ENCODE results near the gene PURB. TPM values are rescaled to one million over a fixed set of nuclear protein-coding genes. Genes with fewer than 3 reads are reported as not detected.

PURB gene
- total RNA-seq, 4 donors from 2014 or later: 35.0 to 54.3 (median 45.7) TPM

- no peaks in the 10 kb centered on the region for H3K9me3 ChIP-seq
- H3K27me3 ChIP-seq: no peaks in the 10 kb centered on the region
- H3K4me3 ChIP-seq: no peak overlapping the region
- no peak overlapping the region for H3K27ac ChIP-seq
- peak; percentile 91 for ATAC-seq
- WGBS, 2 donors (ENCODE audit: low coverage in 1 of 2): 54 to 77% methylated on average over 6 to 9 of the region's 14 CpGs
- no peaks in the 10 kb centered on the region for H3K36me3 ChIP-seq
- TF ChIP-seq EP300 (IDR thresholded peaks at IDR 0.05): no peak
- TF ChIP-seq CTCF (IDR thresholded peaks at IDR 0.05): peak; percentile 73 to 92 (median 88)
- no peak for TF ChIP-seq POLR2AphosphoS5 (IDR thresholded peaks at IDR 0.05)
- H3K4me1 ChIP-seq: peaks cover 0 to 6% (median 4%) of the 10 kb centered on the region in 3 donors
Observed at GRCh38 chr7:44921607-44922350, 36.4 kb upstream of the PURB start.

DNA sequence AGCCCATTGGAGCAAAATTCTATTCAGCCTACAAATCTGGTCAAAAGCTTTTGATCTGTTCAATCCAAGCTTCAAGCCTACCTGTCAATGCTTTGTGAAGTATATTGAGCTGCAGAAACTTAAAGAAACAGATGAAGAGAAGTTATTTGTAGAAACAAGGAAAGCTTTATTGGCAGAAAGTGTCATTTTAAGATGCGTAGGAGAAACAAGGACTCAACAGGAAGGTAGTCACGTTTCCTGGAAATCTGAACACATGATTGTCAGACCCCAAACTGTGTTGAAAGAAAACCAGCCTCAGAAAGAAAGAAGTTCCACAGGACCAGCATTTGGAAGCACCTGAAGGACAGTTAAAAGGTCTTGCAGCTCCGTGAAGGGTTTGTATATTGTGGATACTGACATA lies 34.8 kb upstream of the PURB start:
- 81 to 89% methylated on average over 3 of the region's 3 CpGs for WGBS, 2 donors (ENCODE audit: low coverage in 1 of 2)
- H3K4me3 ChIP-seq: no peak overlapping the region

DNA sequence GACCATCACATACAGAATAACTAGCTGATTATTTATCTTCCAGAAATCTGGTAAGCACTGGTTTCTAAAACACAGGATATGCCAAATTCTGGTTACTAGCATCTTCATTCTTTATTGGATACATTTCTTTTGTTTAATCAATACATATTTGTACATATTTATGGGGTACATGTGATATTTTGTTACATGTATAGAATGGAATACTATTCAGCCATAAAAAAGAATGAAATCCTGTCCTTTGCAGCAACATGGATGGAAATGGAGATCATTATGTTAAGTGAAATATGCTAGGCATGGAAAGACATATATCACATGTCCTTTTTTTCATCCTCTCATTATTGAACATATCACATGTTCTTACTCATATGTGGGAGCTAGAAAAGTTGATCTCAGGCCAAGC lies 32.7 kb upstream of the PURB start:
- Histone ChIP-seq H3K4me1 (peaks cover 0 to 6% (median 4%) of the 10 kb centered on the region in 3 donors), H3K9me3 (no peaks in the 10 kb centered on the region)
- no peak for TF ChIP-seq CTCF (IDR thresholded peaks at IDR 0.05)
- no peak for TF ChIP-seq EP300 (IDR thresholded peaks at IDR 0.05)
- TF ChIP-seq POLR2AphosphoS5 (IDR thresholded peaks at IDR 0.05): no peak
- no peak for TF ChIP-seq POLR2A (IDR thresholded peaks at IDR 0.05)

More for the DNA sequence above, 34.8 kb upstream of the PURB start:
- Histone ChIP-seq H3K9me3 (no peaks in the 10 kb centered on the region), H3K4me1 (peaks cover 0 to 6% (median 4%) of the 10 kb centered on the region in 3 donors), H3K27ac (no peak overlapping the region), H3K27me3 (no peaks in the 10 kb centered on the region), H3K36me3 (no peaks in the 10 kb centered on the region)
- ATAC-seq: no peak
- TF ChIP-seq EP300 (IDR thresholded peaks at IDR 0.05) (no peak), POLR2A (IDR thresholded peaks at IDR 0.05) (no peak), CTCF (IDR thresholded peaks at IDR 0.05) (no peak), POLR2AphosphoS5 (IDR thresholded peaks at IDR 0.05) (no peak)

DNA sequence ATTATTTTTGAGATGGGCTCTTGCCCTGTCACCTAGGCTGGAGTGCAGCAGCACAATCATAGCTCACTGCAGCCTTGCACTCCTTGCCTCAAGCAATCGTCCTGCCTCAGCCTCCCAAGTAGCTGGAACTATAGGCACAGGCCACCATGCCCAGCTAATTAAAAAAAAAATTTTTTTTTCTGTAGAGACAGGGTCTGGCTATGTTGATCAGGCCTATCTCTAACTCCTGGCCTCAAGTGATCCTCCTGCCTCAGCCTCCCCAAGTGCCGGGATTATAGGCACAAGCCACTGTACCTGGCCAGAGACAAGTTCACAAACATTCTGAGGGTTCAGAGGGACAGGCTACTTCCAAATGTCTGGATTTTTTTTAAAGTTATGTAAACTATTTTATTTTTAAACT lies 32.1 kb upstream of the PURB start:
- ATAC-seq: no peak
- Histone ChIP-seq H3K36me3 (no peaks in the 10 kb centered on the region), H3K9me3 (no peaks in the 10 kb centered on the region), H3K4me1 (peaks cover 0 to 10% (median 4%) of the 10 kb centered on the region in 3 donors), H3K4me3 (no peak overlapping the region), H3K27ac (no peak overlapping the region), H3K27me3 (no peaks in the 10 kb centered on the region)
- TF ChIP-seq CTCF (IDR thresholded peaks at IDR 0.05) (no peak), POLR2A (IDR thresholded peaks at IDR 0.05) (no peak), EP300 (IDR thresholded peaks at IDR 0.05) (no peak), POLR2AphosphoS5 (IDR thresholded peaks at IDR 0.05) (no peak)
- WGBS, 2 donors (ENCODE audit: low coverage in 1 of 2): 88 to 100% methylated on average over 1 of the region's 2 CpGs

More for the DNA sequence above, 32.7 kb upstream of the PURB start:
- no peak for ATAC-seq
- Histone ChIP-seq H3K36me3 (no peaks in the 10 kb centered on the region), H3K4me3 (no peak overlapping the region), H3K27ac (no peak overlapping the region), H3K27me3 (no peaks in the 10 kb centered on the region)

DNA sequence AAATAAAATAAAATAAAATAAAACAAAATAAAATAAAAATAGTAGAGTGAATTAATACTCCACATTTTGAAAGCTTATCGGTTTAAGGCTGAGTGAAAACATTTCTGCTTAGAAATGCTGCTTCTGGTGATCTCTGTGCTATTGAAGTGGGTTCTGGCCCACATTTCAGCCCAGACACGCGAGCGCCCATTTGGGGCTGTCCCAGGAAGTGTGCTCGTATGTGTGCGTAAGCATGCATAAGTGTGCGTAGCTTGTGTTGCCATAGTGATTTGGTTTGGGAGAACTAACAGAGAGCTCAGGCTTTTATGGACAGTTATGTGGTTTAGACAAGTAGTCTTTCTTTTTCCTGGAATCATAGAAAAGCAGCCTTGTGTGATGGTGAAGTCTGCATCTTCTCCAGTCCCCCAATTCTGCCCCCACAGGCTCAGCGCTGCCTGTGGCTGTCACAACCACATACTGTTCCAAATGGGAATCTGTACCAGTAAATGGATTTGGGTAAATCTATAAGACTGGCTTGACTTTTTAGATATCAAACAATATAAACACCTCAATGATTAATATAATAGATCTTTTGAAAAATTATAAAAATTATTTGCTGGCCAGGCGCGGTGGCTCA lies 29.8 kb upstream of the PURB start:
- no peaks in the 10 kb centered on the region for H3K9me3 ChIP-seq
- TF ChIP-seq EP300 (IDR thresholded peaks at IDR 0.05): no peak
- TF ChIP-seq CTCF (IDR thresholded peaks at IDR 0.05): no peak
- TF ChIP-seq POLR2A (IDR thresholded peaks at IDR 0.05): no peak
- TF ChIP-seq POLR2AphosphoS5 (IDR thresholded peaks at IDR 0.05): no peak
- ATAC-seq: no peak

More for the DNA sequence above, 29.8 kb upstream of the PURB start:
- peaks cover 0 to 9% (median 0%) of the 10 kb centered on the region in 3 donors for H3K4me1 ChIP-seq
- H3K27ac ChIP-seq: no peak overlapping the region
- 63 to 80% methylated on average over 10 of the region's 10 CpGs for WGBS, 2 donors (ENCODE audit: low coverage in 1 of 2)
- H3K27me3 ChIP-seq: no peaks in the 10 kb centered on the region
- no peak overlapping the region for H3K4me3 ChIP-seq
- H3K36me3 ChIP-seq: no peaks in the 10 kb centered on the region
